OCI-LY3 (cell line): ENCODE results near the gene ADCY7.

ENCODE experiments used
- EZH2phosphoT487 ChIP-seq: fragments of 200-600 bp; shearing (Covaris generic); IDR thresholded peaks from 2 replicates; pipeline ENCODE4 v1.6.1; 2018; ENCODE audit warnings: antibody characterized with exemption, mixed run types, low read depth
- TF ChIP-seq, protein P1 (sequence below): fragments of 200-600, 300-600 bp; sonication (generic); IDR thresholded peaks from 2 replicates; pipeline ENCODE4 v1.5.1; 2014; ENCODE audit warnings: antibody characterized with exemption, low read length, low read depth

GRCh38 chr16:50270510-50271147 lies 4.3 kb downstream of the ADCY7 start:
- TF ChIP-seq, protein P1, sequence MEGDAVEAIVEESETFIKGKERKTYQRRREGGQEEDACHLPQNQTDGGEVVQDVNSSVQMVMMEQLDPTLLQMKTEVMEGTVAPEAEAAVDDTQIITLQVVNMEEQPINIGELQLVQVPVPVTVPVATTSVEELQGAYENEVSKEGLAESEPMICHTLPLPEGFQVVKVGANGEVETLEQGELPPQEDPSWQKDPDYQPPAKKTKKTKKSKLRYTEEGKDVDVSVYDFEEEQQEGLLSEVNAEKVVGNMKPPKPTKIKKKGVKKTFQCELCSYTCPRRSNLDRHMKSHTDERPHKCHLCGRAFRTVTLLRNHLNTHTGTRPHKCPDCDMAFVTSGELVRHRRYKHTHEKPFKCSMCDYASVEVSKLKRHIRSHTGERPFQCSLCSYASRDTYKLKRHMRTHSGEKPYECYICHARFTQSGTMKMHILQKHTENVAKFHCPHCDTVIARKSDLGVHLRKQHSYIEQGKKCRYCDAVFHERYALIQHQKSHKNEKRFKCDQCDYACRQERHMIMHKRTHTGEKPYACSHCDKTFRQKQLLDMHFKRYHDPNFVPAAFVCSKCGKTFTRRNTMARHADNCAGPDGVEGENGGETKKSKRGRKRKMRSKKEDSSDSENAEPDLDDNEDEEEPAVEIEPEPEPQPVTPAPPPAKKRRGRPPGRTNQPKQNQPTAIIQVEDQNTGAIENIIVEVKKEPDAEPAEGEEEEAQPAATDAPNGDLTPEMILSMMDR: no peak
- no peak for TF ChIP-seq EZH2phosphoT487
